HG03457 (cell line): ENCODE measurements around the gene RFC2.
"Not testable (repeated sequence)": the region's sequence is repeated elsewhere in the genome, so short reads cannot be mapped to it uniquely, and the experiment has no call there.

Experiments used
- ATAC-seq: cut with Tn5 transposase; IDR thresholded peaks from one replicate; pipeline ENCODE4 v1.9.1; 2021; ENCODE audit warnings: moderate number of reproducible peaks; ENCODE audit not compliant: unreplicated experiment

The RFC2 gene

DNA sequence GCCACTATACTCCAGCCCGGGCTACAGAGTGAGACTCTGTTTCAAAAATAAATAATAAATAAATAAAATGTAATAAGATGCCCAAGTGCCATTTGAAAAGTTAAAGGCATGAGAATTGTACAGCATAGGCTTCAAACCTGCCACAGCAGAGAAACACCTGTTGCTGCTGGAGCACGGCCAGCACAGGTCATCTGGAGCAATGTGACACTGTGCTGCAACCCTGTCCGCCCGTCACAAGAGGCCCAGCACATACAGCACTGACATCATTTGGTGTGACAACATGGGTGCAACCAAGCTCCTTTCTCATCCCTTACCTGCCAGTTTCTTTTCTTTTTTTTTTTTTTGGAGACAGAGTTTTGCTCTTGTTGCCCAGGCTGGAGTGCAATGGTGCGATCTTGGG, 1.3 kb downstream of the RFC2 start:
- ATAC-seq: no peak

DNA sequence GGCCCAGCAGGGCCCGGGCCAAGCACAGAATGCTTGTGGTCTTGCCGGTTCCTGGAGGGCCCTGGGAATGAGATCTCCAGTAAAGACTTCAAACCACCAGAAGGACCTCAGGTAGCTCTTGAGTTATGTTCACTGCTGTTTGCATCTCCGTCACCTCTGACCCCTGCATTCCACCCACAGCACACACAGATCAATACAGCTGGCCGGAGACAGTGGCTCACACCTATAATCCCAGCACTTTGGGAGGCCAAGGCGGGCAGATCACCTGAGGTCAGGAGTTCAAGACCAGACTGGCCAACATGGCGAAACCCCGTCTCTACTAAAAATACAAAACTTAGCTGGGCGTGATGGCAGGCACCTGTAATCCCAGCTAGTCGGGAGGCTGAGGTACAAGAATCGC, 5.1 kb downstream of the RFC2 start:
- not testable (repeated sequence) for ATAC-seq

GRCh38 chr7:74248156-74248555, 6.0 kb downstream of the RFC2 start:
- no peak for ATAC-seq

DNA sequence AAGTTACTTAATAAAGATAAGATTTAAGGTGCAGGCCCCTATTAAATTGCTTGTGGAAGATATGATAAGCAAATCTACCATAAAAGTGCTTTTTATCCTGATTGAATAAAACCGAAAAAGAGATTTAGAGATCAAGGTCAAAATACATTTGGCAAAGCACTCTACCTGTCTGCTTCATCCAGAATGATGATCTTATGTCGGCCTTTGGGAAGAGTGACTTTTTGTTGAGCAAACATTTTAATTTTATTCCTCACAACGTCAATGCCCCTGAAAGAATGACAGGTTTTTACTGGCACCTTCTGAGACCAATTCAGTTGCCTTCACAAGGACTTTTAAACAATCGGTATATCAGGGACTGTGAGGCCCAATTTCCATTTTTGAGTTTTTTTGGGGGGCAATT, 7.7 kb downstream of the RFC2 start:
- ATAC-seq: no peak

- no peak for ATAC-seq
Observed at GRCh38 chr7:74242122-74242443, 12.1 kb downstream of the RFC2 start.

GRCh38 chr7:74240482-74240881, 13.7 kb downstream of the RFC2 start:
- no peak for ATAC-seq

DNA sequence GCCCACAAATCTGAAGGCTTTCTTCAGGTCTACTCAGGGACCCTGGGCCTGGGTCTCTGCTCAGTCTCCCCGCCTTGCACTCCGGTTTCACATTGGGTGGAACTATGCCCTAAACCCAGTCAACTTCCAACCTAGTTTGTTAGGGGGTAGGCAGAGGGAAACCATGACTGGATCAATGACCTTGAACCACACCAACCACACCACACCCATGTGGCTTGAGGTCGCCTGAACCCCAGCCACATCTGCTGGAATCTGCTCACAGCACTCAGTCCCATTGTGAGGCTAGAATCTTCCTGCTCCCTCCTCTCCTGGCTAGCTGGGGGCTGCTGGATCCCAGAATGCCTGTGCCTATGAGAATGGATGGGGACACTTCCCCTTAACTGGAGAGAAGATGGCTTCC, 17.9 kb downstream of the RFC2 start:
- ATAC-seq: no peak

- ATAC-seq: no peak
Observed at GRCh38 chr7:74235518-74236268, 18.5 kb downstream of the RFC2 start.

DNA sequence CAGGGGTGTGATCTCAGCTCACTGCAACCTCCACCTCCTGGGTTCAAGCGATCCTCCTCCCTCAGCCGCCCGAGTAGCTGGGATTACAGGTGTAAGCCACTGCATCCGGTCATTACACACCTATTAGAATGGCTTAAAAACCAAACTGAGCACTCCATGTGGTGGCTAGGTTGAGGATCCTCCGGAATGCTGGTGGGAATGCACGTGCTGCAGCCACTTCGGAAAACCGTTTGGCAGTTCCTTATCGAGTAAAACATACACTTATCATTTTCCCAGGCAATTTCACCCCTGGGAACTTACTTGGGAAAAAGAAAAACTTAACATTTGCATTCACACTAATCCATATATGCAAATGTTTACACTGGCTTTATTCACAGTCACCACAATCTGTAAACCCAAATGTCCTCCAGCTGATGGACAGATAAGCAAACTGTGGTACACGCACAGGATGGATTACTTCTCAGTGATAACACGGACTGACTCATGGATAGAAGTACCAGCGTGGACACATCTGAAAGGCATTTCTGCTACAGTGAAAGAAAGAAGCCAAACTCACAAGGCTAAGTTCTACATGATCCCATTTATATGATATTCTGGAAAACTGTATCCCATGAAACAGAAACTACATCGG, 20.4 kb downstream of the RFC2 start:
- no peak for ATAC-seq

DNA sequence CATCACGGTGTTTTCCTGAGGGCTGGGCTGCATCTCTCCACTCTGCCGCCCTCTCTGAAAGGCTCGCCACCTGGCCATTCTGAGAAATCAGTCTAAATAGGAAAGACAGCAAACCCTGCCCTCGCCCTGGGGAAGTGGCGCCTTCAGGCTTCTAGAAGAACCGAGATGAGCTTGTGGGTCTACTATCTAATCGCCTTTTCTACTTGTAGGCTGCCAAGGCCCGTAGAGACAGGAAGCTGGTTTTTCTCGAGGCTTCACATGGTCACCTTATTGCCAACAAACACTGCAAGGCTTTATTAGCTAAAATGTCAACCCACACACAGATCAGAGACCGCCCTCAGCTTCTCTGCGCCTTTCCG, 23.0 kb downstream of the RFC2 start:
- ATAC-seq: no peak

DNA sequence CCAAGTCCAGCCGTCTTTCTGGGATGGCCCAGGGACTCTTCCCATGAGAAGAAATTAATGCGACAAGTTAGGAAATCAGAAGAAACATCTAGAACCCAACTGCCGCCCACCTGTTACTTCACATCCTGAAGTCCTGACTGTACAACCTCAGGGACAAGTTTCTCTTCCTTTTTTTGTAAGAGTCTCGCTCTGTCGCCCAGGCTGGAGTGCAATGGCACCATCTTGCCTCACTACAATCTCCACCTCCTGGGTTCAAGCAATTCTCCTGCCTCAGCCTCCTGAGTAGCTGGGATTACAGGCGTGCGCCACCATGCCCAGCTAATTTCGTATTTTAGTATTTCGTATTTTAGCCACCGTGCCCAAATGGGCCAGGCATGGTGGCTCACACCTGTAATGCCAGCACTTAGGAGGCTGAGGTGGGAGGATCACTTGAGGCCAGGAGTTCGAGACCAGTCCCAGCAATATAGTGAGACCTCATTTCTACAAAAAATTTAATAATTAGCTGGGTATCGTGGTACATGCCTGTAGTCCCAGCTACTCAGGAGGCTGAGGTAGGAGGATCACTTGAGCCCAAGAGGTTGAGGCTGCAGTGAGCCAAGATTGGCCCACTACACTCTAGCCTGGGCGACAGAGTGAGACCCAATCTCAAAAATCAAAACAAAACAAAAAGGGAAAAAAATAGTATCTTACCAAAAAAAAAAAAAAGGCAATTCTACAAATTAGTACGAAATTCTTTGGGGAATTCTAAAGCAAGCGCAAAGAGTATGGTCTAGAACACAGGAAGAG, 23.6 kb downstream of the RFC2 start:
- no peak for ATAC-seq

- ATAC-seq: no peak
Observed at GRCh38 chr7:74228951-74229900, 25.0 kb downstream of the RFC2 start.

GRCh38 chr7:74226633-74227032, 27.6 kb downstream of the RFC2 start:
- ATAC-seq: no peak

GRCh38 chr7:74225400-74225799, 28.8 kb downstream of the RFC2 start:
- ATAC-seq: no peak

DNA sequence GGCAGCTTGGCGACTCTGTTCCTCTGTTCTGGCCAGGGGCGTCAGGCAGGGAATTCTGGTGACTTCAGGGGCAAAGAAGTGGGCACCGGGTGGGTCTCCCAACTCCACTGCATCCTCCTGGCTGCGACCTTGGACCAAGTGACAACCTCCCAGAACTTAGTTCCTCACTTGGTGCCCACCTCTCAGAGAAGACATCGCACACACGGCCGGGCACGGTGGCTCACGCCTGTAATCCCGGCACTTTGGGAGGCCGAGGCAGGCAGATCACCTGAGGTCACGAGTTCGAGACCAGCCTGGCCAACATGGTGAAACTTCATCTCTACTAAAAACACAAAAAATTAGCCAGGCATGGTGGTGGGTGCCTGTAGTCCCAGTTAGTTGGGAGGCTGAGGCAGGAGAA, 29.3 kb downstream of the RFC2 start:
- ATAC-seq: not testable (repeated sequence)

- ATAC-seq: no peak
Observed at GRCh38 chr7:74224511-74224832, 29.7 kb downstream of the RFC2 start.

GRCh38 chr7:74223711-74224510, 30.3 kb downstream of the RFC2 start:
- ATAC-seq: no peak

DNA sequence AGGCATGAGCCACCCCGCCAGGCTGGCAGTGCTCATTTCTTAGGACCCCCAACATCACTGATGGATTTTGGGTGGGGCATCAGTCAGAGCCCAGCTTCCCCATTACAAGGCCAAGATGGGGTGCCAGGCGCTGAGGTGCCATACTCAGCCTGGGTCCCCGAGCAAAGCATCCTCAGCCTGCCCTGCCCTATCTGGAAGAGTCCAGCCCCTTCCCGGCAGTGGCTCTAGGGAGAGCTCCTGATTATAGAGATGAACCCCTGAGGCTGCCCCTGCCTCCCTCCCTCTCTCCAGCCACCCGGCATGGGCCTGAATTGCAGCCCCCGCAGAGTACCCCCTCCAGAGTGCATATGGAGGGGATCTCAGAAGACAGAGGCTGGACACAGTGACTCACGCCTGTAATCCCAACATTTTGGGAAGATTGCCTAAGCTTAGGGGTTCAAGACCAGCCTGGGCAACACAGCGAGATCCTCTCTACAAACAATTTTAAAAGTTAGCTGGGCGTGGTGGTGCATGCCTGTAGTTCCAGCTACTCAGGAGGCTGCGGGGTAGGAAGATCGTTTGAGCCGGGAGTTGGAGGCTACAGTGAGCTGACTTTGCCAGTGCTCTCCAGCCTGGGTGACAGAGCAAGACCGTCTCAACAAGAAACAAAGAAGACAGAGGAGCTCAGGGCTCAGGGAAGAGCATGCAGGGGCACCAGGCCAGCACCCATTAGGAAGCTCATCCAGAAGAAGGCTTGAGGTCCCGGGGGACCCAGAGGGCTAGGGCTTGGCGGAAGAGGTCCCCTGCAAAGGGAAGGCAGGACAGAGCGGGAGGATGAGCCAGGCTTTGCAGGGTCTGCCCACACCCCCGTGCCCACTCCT, 31.1 kb downstream of the RFC2 start:
- no peak for ATAC-seq

- no peak for ATAC-seq
Observed at GRCh38 chr7:74221713-74222112, 32.5 kb downstream of the RFC2 start.

DNA sequence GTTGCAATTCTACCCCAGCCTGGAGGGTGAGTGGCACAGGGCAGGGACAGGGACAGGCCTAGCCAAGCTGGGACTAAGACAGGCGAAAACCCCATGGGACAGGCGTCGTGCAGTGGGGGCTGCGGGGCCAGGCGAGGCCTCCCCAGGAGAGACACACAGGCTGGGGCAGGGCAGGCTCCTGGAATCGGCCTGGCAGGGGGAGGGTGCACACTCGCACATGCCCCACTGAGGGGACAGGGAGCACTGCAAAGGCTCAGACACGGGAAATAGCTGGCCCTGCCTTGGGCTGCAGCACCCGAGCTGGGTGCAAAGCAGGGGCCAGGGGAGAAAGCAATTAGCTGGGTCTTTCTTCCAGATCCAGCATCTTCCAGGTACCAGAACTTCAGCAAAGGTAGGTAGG, 34.0 kb downstream of the RFC2 start:
- ATAC-seq: no peak
